Thyroid gland (tissue), 4 donors: ENCODE data around the gene PYGM.

Experiments
- POLR2A ChIP-seq, 2 donors: fragments of 450-650 bp; IDR thresholded peaks; one replicate each; pipeline ENCODE4 v1.6.1; 2017; ENCODE audit warnings: antibody characterized with exemption in 2 of 2, mild to moderate bottlenecking in 2 of 2, moderate library complexity in 1 of 2
- TF ChIP-seq, protein P1 (sequence below), 6 experiments: fragments of 200-600 bp in 3 of 6; fragments of 450-650 bp in 3 of 6; sonication (generic) in 3 of 6; IDR thresholded peaks; one replicate each; pipeline ENCODE4 v1.5.1; 2016 to 2019; ENCODE audit warnings: antibody characterized with exemption in 6 of 6, mild to moderate bottlenecking in 2 of 6, inconsistent platforms in 1 of 6, moderate library complexity in 1 of 6

DNA sequence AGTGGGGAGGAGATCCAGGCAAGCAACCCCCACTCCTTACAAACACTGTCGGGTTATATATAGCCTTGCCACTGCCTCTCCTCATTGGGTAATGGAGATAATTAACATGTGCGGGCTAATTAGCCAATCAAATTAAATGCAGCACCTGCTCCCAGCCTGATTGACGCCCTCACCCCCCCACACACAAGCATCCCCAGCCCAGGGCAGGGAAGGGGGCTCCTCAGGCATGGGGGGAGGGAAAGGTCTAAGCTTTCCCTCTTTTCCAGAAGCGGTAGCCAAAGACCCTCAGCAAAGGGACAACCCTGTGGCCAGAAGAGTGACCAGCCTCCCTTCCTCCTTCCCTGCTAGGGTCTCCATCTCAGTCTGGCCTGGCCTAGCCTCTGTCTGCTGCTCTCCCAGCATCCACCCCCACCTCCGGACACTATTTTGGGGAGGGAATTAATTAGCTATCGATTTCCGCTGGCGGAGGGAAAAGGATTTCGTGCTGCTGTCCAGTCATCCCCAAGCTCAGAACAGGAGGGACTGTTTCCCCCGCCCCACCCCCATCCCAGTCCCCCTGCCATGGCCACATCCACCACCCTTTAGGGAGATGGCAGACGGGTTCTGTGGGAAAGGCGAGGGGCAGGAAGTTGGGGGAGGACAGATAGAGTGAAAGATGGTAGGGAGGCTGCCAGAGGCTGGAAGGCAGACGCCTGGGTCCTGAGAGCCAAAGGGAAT, 43.9 kb downstream of the PYGM start:
- TF ChIP-seq, protein P1, sequence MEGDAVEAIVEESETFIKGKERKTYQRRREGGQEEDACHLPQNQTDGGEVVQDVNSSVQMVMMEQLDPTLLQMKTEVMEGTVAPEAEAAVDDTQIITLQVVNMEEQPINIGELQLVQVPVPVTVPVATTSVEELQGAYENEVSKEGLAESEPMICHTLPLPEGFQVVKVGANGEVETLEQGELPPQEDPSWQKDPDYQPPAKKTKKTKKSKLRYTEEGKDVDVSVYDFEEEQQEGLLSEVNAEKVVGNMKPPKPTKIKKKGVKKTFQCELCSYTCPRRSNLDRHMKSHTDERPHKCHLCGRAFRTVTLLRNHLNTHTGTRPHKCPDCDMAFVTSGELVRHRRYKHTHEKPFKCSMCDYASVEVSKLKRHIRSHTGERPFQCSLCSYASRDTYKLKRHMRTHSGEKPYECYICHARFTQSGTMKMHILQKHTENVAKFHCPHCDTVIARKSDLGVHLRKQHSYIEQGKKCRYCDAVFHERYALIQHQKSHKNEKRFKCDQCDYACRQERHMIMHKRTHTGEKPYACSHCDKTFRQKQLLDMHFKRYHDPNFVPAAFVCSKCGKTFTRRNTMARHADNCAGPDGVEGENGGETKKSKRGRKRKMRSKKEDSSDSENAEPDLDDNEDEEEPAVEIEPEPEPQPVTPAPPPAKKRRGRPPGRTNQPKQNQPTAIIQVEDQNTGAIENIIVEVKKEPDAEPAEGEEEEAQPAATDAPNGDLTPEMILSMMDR (IDR thresholded peaks at IDR 0.05) = no peak
- no peak for TF ChIP-seq POLR2A (IDR thresholded peaks at IDR 0.05)
